NCI-H226 (cell line): ENCODE data around the gene PCDHGB7.
"Not testable (repeated sequence)": the region's sequence is repeated elsewhere in the genome, so short reads cannot be mapped to it uniquely, and the experiment has no call there.

Experiments
- DNase-seq: peaks from one replicate; pipeline ENCODE4 v3.0.0-alpha.2; 2015

Gene PCDHGB7

DNA sequence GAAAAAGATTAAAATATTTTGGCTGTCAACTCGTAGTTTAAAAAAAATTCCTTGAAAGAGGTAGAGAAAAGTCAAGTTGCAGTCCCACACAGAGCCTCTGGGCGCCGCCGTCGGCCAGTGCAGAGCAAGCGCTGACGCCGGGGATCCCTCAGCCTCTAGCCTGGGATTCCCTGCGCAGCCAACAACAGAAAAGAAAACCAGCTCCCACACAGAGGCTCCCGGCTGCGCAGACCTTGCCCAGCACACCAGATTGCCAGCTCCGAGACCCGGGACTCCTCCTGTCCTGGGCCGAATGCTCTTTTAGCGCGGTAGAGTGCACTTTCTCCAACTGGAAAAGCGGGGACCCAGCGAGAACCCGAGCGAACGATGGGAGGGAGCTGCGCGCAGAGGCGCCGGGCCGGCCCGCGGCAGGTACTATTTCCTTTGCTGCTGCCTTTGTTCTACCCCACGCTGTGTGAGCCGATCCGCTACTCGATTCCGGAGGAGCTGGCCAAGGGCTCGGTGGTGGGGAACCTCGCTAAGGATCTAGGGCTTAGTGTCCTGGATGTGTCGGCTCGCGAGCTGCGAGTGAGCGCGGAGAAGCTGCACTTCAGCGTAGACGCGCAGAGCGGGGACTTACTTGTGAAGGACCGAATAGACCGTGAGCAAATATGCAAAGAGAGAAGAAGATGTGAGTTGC, at the start of gene PCDHGB7:
Gene PCDHGB7, plus strand, starts transcription at position 184 of the 679 bp plus-strand sequence. Its CDS starts 183 bp downstream, at position 367.
- peak; percentile 78 for DNase-seq

DNA sequence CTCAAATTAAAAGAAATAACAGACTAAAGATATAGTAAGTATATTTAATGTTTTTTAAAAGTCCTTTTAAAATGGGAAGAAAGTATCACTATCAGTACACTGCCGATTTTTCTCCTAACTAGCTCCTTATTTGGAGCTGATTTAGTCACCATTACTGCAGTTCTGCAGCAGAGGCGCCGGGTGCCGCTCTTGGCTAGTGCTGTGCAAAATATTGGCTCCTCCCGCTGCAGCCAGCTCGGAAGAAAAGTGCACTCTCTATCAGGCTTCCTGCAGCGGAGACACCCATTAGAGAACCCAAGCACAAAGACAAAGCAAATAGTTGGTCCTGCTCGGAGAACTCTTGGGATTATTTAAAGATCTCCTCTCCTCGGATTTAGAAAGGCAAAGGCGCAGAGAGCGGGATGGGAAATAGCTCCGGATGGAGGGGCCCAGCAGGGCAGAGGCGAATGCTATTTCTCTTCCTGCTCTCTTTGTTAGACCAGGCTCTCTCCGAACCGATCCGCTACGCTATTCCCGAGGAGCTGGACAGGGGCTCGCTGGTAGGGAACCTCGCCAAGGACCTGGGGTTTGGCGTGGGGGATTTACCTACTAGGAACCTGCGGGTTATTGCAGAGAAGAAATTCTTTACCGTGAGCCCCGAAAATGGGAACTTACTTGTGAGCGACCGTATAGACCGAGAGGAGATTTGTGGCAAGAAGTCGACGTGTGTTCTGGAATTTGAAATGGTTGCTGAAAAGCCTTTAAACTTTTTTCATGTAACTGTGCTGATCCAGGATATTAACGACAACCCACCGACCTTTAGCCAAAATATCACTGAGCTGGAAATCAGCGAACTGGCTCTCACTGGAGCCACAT, 47.3 kb upstream of the PCDHGB7 start, which contains the start of gene PCDHGB3:
Gene PCDHGB3, plus strand, starts transcription at position 249 of the 855 bp plus-strand sequence. Its CDS starts 153 bp downstream, at position 402.
- DNase-seq, result peak; percentile 56

DNA sequence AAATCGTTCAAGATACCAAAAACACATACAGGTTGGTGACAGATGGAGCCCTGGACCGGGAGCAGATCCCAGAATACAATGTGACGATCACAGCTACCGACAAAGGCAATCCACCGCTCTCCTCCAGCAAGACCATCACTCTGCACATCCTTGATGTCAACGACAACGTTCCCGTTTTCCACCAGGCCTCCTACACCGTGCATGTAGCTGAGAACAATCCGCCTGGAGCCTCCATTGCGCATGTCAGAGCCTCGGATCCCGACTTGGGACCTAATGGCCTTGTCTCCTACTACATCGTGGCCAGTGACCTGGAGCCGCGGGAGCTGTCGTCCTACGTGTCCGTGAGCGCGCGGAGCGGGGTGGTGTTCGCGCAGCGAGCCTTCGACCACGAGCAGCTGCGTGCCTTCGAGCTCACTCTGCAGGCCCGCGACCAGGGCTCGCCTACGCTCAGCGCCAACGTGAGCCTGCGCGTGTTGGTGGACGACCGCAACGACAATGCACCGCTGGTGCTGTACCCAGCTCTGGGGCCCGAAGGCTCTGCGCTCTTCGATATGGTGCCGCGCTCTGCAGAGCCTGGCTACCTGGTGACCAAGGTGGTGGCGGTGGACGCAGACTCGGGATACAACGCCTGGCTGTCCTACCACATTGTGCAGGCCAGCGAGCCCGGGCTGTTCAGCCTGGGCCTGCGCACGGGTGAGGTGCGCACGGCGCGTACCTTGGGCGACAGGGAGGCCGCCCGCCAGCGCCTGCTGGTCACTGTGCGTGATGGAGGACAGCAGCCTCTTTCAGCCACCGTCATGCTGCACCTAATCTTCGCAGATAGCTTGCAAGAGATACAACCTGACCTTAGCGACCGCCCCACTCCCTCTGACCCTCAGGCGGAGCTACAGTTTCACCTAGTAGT, 45.7 kb upstream of the PCDHGB7 start:
- no peak for DNase-seq

DNA sequence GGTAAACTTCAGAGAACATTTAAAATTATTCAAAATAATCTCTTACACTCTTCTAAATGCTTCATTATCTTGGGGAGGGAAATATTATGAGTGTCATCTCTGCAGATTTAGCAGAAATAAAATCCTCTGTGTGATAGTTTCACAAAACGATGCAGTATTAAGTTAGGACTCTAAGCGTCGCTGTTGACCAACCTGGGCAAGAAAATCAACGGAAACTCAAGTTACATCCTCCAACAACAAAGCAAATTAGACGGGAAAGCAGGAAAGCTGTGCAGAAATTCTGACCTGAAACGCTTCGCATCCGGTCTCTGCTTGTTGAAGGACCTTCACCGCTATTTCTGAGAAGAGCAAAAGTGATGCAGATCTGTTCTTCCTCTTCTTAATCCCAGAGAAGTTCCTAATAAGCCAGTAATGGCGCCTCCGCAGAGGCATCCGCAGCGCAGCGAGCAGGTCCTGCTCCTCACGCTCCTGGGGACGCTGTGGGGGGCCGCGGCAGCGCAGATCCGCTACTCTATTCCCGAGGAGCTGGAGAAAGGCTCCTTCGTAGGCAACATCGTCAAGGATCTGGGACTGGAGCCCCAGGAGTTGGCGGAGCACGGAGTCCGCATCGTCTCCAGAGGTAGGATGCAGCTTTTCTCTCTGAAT, 43.7 kb upstream of the PCDHGB7 start, which contains the start of gene PCDHGA6:
Gene PCDHGA6, plus strand, starts transcription at position 219 of the 645 bp plus-strand sequence. Its CDS starts 193 bp downstream, at position 412.
- DNase-seq, result no peak

DNA sequence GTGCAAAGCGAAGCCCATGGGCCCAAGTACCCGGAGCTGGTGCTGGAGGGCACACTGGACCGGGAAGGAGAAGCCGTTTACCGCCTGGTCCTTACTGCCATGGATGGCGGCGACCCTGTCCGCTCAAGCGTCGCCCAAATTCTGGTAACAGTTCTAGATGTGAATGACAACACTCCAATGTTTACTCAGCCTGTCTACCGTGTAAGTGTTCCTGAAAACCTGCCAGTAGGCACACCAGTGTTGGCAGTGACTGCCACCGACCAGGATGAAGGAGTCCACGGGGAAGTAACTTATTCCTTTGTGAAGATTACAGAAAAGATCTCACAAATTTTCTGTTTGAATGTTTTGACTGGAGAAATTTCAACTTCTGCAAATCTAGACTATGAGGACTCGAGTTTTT, 42.9 kb upstream of the PCDHGB7 start:
- no peak for DNase-seq

DNA sequence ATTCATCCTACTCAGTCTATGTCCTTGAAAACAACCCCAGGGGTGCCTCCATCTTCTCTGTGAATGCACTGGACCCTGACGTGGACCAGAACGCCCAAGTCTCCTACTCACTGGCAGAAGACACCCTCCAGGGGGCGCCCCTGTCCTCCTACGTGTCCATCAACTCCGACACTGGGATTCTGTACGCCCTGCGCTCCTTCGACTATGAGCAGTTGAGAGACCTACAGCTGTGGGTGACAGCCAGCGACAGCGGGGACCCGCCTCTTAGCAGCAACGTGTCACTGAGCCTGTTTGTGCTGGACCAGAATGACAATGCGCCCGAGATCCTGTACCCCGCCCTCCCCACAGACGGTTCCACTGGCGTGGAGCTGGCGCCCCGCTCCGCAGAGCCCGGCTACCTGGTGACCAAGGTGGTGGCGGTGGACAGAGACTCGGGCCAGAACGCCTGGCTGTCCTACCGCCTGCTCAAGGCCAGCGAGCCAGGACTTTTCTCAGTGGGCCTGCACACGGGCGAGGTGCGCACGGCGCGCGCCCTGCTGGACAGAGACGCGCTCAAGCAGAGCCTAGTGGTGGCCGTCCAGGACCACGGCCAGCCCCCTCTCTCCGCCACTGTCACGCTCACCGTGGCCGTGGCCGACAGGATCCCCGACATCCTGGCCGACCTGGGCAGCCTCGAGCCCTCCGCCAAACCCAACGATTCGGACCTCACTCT, 41.9 kb upstream of the PCDHGB7 start:
- DNase-seq, result not testable (repeated sequence)

DNA sequence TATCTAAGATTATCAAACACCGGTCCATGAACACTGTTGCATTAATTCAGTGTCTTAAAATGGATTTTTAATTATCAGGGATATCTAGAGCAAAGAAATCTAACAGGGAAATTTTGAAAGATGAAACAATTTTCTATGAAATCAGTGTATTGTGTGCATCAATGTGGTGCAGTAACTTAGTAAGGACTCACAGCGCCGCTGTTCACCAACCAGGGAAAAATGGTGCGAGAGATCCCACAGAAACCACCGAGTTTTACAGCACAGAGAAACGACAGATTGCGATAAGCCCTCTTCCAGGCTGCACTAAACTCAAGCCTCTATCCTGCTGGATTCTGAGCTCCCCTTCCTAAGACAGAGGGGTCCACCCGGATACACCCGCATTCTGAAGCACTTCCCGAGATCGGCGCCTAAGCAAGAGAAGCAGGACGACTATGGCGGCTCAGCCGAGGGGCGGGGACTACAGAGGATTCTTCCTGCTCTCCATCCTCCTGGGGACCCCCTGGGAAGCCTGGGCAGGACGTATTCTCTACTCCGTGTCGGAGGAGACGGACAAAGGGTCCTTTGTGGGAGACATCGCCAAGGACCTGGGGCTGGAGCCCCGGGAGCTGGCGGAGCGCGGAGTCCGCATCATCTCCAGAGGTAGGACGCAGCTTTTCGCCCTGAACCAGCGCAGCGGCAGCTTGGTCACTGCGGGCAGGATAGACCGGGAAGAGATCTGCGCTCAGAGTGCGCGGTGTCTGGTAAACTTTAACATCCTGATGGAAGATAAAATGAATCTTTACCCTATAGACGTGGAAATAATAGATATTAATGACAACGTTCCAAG, 34.8 kb upstream of the PCDHGB7 start, which contains the start of gene PCDHGA7:
Gene PCDHGA7, plus strand, starts transcription at position 274 of the 826 bp plus-strand sequence. Its CDS starts 158 bp downstream, at position 432.
- no peak for DNase-seq

DNA sequence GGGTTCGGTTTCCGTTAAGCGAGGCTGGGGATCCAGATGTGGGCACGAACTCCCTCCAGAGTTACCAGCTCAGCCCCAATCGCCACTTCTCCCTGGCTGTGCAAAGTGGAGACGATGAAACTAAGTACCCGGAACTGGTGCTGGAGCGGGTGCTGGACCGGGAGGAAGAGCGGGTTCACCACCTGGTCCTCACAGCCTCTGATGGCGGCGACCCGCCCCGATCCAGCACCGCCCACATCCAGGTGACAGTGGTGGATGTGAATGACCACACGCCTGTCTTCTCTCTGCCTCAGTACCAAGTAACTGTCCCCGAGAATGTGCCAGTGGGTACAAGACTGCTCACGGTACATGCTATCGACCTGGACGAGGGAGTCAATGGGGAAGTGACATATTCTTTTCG, 34.1 kb upstream of the PCDHGB7 start:
- DNase-seq, result no peak

DNA sequence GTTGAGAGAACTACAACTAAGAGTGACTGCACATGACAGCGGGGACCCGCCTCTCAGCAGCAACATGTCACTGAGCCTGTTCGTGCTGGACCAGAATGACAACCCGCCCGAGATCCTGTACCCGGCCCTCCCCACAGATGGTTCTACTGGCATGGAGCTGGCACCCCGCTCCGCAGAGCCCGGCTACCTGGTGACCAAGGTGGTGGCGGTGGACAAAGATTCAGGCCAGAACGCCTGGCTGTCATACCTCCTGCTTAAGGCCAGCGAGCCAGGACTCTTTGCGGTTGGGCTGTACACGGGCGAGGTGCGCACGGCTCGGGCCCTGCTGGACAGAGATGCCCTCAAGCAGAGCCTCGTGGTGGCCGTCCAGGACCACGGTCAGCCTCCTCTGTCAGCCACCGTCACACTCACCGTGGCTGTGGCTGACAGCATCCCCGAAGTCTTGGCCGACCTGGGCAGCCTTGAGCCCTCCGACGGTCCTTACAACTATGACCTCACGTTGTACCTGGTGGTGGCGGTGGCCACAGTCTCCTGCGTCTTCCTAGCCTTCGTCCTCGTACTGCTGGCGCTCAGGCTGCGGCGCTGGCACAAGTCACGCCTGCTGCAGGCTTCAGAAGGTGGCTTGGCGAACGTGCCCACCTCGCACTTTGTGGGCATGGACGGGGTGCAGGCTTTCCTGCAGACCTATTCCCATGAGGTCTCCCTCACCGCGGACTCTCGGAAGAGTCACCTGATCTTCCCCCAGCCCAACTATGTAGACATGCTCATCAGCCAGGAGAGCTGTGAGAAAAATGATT, 32.8 kb upstream of the PCDHGB7 start:
- DNase-seq, result no peak

DNA sequence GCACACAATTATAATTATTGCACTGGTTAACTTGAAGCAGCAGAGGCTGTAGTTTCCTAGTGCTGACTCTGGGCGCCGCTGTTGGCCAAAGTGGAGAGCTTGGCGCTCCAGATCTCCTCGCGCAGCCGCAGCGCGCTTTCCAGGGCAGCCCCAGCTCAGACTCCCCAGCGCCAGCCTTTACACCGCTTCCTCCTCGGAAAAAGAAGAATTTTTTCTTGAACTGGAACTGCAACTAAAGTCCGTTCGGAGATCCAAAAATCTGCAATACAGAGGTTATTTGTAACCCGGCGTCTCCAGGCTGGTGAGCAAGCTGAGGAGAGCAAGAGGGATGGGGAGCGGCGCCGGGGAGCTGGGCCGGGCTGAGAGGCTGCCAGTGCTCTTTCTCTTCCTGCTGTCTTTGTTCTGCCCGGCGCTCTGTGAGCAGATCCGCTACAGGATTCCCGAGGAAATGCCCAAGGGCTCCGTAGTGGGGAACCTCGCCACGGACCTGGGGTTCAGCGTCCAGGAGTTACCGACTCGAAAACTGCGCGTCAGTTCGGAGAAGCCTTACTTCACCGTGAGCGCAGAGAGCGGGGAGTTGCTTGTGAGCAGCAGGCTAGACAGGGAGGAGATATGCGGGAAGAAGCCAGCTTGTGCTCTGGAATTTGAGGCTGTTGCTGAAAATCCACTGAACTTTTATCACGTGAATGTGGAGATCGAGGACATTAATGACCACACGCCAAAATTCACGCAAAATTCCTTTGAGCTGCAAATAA, 29.7 kb upstream of the PCDHGB7 start, which contains the start of gene PCDHGB4:
Gene PCDHGB4, plus strand, starts transcription at position 142 of the 755 bp plus-strand sequence. Its CDS starts 187 bp downstream, at position 329.
- not testable (repeated sequence) for DNase-seq

DNA sequence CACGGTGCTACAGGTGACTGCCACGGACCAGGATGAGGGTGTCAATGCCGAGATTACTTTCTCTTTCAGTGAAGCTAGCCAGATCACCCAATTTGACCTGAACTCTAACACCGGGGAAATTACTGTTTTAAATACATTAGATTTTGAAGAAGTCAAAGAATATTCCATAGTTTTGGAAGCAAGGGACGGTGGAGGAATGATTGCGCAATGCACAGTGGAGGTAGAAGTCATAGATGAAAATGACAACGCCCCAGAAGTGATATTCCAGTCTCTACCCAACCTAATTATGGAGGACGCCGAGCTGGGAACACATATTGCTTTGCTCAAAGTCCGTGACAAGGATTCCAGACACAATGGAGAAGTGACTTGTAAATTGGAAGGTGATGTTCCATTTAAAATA, 28.8 kb upstream of the PCDHGB7 start:
- DNase-seq, result no peak

DNA sequence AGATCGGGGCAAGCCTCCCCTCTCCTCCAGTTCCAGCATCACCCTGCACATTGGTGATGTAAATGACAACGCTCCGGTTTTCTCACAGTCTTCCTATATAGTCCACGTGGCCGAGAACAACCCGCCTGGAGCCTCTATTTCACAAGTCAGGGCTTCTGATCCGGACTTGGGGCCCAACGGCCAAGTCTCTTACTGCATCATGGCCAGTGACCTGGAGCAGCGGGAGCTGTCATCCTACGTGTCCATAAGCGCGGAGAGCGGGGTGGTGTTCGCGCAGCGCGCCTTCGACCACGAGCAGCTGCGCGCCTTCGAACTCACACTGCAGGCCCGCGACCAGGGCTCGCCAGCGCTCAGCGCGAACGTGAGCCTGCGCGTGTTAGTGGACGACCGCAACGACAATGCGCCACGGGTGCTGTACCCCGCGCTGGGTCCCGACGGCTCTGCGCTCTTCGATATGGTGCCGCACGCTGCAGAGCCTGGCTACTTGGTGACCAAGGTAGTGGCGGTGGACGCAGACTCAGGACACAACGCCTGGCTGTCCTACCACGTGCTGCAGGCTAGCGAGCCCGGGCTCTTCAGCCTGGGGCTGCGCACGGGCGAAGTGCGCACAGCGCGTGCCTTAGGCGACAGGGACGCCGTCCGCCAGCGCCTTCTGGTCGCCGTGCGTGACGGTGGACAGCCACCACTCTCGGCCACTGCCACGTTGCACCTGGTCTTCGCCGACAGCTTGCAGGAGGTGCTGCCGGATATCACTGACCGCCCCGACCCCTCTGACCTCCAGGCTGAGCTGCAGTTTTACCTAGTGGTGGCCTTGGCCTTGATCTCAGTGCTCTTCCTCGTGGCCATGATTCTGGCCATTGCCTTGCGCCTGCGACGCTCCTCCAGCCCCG, 28.1 kb upstream of the PCDHGB7 start:
- no peak for DNase-seq

DNA sequence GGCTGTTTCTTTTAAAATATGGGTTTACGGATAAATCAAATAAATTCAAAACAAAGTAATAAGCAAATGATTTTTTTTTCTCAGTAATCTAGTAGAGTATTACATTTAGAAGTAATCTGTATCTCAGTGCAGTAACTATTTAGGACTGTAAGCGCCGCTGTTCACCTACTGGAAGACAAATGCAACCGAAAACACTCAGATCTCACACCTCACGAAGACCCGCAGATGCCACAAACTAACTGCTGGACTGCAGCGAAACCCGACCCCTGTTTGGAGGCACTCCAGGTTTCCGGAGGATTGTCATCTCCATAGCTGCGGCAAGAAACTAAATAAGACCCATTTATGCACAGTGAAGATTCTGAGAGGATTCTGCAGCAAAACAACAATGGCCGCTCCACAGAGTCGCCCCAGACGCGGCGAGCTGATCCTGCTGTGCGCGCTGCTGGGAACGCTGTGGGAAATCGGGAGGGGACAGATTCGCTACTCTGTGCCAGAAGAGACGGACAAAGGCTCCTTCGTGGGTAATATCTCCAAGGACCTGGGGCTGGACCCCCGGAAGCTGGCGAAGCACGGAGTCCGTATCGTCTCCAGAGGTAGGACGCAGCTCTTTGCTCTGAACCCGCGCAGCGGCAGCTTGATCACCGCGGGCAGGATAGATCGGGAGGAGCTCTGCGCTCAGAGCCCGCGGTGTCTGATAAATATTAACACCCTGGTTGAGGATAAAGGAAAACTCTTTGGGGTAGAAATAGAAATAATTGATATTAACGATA, 24.9 kb upstream of the PCDHGB7 start, which contains the start of gene PCDHGA8:
Gene PCDHGA8, plus strand, starts transcription at position 205 of the 770 bp plus-strand sequence. Its CDS starts 181 bp downstream, at position 386.
- no peak for DNase-seq

DNA sequence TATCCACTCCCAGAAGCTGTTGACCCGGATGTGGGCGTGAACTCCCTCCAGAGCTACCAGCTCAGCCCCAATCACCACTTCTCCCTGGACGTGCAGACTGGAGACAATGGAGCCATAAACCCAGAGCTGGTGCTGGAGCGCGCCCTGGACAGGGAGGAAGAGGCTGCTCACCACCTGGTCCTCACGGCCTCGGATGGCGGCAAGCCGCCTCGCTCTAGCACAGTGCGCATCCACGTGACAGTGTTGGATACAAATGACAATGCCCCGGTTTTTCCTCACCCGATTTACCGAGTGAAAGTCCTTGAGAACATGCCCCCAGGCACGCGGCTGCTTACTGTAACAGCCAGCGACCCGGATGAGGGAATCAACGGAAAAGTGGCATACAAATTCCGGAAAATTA, 24.2 kb upstream of the PCDHGB7 start:
- DNase-seq, result no peak

DNA sequence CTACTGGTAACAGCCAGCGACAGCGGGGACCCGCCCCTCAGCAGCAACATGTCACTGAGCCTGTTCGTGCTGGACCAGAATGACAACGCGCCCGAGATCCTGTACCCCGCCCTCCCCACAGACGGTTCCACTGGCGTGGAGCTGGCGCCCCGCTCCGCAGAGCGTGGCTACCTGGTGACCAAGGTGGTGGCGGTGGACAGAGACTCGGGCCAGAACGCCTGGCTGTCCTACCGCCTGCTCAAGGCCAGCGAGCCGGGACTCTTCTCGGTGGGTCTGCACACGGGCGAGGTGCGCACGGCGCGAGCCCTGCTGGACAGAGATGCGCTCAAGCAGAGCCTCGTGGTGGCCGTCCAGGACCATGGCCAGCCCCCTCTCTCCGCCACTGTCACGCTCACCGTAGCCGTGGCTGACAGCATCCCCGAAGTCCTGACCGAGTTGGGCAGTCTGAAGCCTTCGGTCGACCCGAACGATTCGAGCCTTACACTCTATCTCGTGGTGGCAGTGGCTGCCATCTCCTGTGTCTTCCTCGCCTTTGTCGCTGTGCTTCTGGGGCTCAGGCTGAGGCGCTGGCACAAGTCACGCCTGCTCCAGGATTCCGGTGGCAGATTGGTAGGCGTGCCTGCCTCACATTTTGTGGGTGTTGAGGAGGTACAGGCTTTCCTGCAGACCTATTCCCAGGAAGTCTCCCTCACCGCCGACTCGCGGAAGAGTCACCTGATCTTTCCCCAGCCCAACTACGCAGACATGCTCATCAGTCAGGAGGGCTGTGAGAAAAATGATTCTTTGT, 22.9 kb upstream of the PCDHGB7 start:
- DNase-seq, result not testable (repeated sequence)
